Osteocyte (in vitro differentiated cells): Measurements from ENCODE around the gene FASTK. TPM values are rescaled to one million over a fixed set of nuclear protein-coding genes. Genes with fewer than 3 reads are reported as not detected.
A peak's percentile ranks its signal among the peaks of the same experiment; 100 is the strongest.

ENCODE experiments used
- DNase-seq: peaks from one replicate; pipeline ENCODE4 v3.0.0; 2021; ENCODE audit warnings: mixed read lengths; ENCODE audit not compliant: unreplicated experiment; ENCODE audit errors: extremely low spot score
- H3K27ac Mint-ChIP-seq: one replicate; pipeline ENCODE4 v1.8.0; 2021; ENCODE audit warnings: mild to moderate bottlenecking, mixed read lengths; ENCODE audit not compliant: unreplicated experiment
- H3K27me3 Mint-ChIP-seq: one replicate; pipeline ENCODE4 v1.8.0; 2021; ENCODE audit warnings: mixed read lengths; ENCODE audit not compliant: unreplicated experiment
- H3K36me3 Mint-ChIP-seq: one replicate; pipeline ENCODE4 v1.8.0; 2021; ENCODE audit warnings: mixed read lengths; ENCODE audit not compliant: unreplicated experiment
- H3K4me1 Mint-ChIP-seq: one replicate; pipeline ENCODE4 v1.8.0; 2021; ENCODE audit warnings: mixed read lengths; ENCODE audit not compliant: unreplicated experiment
- H3K4me3 Mint-ChIP-seq: one replicate; pipeline ENCODE4 v1.8.0; 2021; ENCODE audit warnings: mild to moderate bottlenecking, moderate library complexity, mixed read lengths; ENCODE audit not compliant: unreplicated experiment
- H3K9me3 Mint-ChIP-seq: one replicate; pipeline ENCODE4 v1.8.0; 2021; ENCODE audit warnings: mixed read lengths; ENCODE audit not compliant: unreplicated experiment
- CTCF ChIP-seq: fragments of 200-600 bp; sonication (generic); IDR thresholded peaks from 2 replicates; pipeline ENCODE4 v1.5.0; 2021; ENCODE audit warnings: antibody characterized with exemption, mild to moderate bottlenecking, moderate library complexity
- total RNA-seq: library from RNA; stranded (reverse); gene quantifications from 2 replicates; pipeline ENCODE4 v1.2.1, GENCODE V29; 2021

Gene FASTK
- total RNA-seq, 1 donor from 2014 or later = 104 TPM

GRCh38 chr7:151095123-151095797 is 14.7 kb upstream of the FASTK start:
- H3K4me1 Mint-ChIP-seq = peaks cover 39% of the 10 kb centered on the region
- TF ChIP-seq CTCF = no peak
- no peaks in the 10 kb centered on the region for H3K9me3 Mint-ChIP-seq
- no peaks in the 10 kb centered on the region for H3K27me3 Mint-ChIP-seq
- no peak overlapping the region for H3K4me3 Mint-ChIP-seq
- peak overlapping the region; percentile 73 for H3K27ac Mint-ChIP-seq
- no peak for DNase-seq
- H3K36me3 Mint-ChIP-seq = peaks cover 7% of the 10 kb centered on the region

DNA sequence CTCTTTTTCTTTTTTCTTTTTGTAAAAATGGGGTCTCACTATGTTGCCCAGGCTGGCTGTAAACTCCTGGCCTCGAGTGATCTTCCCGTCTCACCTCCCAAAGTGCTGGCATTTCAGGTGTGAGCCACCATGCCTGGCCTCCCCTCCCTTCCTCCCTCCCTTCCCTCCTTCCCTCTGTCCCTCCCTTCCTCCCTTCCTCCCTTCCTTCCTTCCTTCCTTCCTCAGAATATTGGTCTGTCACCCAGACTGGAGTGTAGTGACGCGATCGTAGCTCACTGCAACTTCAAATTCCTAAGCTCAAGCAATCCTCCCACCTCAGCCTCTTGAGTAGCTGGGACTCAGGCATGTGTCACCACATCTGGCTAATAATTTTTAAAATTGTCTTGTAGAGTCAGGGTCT is 14.1 kb upstream of the FASTK start:
- Mint-ChIP-seq H3K27ac (peak overlapping the region; percentile 73), H3K4me1 (peaks cover 42% of the 10 kb centered on the region), H3K4me3 (no peak overlapping the region), H3K9me3 (no peaks in the 10 kb centered on the region), H3K36me3 (peaks cover 7% of the 10 kb centered on the region), H3K27me3 (no peaks in the 10 kb centered on the region)
- DNase-seq = no peak
- TF ChIP-seq CTCF = no peak

GRCh38 chr7:151093748-151094147 is 13.1 kb upstream of the FASTK start:
- DNase-seq = no peak
- no peak for TF ChIP-seq CTCF
- Mint-ChIP-seq H3K9me3 (no peaks in the 10 kb centered on the region), H3K4me3 (no peak overlapping the region), H3K27me3 (no peaks in the 10 kb centered on the region), H3K4me1 (peaks cover 49% of the 10 kb centered on the region), H3K27ac (no peak overlapping the region), H3K36me3 (peaks cover 7% of the 10 kb centered on the region)

DNA sequence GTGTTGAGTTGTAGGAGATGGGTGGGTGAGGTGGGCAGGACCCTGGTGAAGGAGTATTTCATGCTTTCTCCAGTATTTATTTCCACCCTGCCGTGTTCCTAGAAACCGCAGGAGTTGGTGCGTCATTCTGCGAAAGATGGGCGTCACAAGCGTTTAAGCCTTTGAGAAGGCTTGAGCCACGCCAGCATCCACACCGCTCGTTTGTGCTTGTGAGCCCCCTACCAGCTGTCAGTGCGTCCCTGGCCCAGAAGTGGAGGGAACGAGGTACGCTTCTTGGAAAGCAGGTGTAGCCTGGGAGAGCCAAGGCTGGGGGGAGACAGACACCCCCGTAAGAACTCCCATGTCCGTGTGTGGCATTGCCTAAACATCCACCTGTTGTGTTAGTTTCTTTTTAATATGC is 11.4 kb upstream of the FASTK start:
- Mint-ChIP-seq H3K4me1 (peaks cover 50% of the 10 kb centered on the region), H3K27me3 (no peaks in the 10 kb centered on the region), H3K36me3 (peaks cover 7% of the 10 kb centered on the region), H3K4me3 (no peak overlapping the region), H3K27ac (no peak overlapping the region), H3K9me3 (no peaks in the 10 kb centered on the region)
- no peak for TF ChIP-seq CTCF
- no peak for DNase-seq

DNA sequence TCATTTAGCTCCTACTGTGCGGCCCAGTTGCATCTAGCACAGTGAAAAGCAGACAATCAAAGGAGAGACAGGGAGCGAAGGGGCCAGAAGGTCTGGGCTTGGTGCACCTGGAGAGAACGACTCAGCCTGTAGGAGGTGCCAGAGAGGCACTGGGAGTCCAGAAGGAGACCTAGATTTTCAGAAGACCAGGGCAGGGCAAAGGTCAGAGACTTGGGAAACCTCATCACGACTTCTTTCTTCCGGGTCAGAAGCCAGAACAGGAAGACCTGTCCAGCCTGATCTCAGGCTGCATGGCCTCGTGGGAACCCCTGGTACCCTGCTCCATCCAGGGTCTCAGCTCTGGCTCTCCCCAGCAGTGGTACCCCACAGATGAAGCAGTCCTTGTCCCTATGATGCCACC is 10.8 kb upstream of the FASTK start:
- no peak for DNase-seq

More for the DNA sequence above, 10.8 kb upstream of the FASTK start:
- peak; percentile 50 for TF ChIP-seq CTCF
- Mint-ChIP-seq H3K4me3 (no peak overlapping the region), H3K36me3 (peaks cover 7% of the 10 kb centered on the region), H3K27me3 (no peaks in the 10 kb centered on the region), H3K4me1 (peaks cover 50% of the 10 kb centered on the region), H3K9me3 (no peaks in the 10 kb centered on the region), H3K27ac (peak overlapping the region; percentile 97)
